ENCODE data around the gene IQSEC1. TPM values are rescaled to one million over a fixed set of nuclear protein-coding genes. Genes with fewer than 3 reads are reported as not detected.

The IQSEC1 gene
- polyA plus RNA-seq, 1 experiment, result 4.8 TPM

- ChIA-PET CTCF (interaction anchor here (0.7 to 5.3 kb wide), 34 partner anchors 8 to 756 kb away, joined by 3 to 58 read pairs (median 6); partner anchors contain the start of genes RPL32 and TSEN2), POLR2A (no interaction called here)
- H3K4me3 ChIP-seq (ENCODE audit: low read depth, low read length), result no peak overlapping the region
- no peaks in the 10 kb centered on the region for H3K36me3 ChIP-seq (ENCODE audit: control insufficient read depth, insufficient read depth, low read length)
- H3K27me3 ChIP-seq (ENCODE audit: control insufficient read depth, insufficient read depth, low read length), result no peaks in the 10 kb centered on the region; the same call in 1 of the 2 replicates
- no peak for DNase-seq (ENCODE audit: low read depth)
- TF ChIP-seq CTCF (IDR thresholded peaks at IDR 0.05; ENCODE audit: insufficient read depth, low read depth, low read length), result peak; percentile 87
These were observed 181.0 kb downstream of the IQSEC1 start for GRCh38 chr3:12891985-12892839.

- Histone ChIP-seq H3K27me3 (ENCODE audit: control insufficient read depth, insufficient read depth, low read length) (peaks cover 3% of the 10 kb centered on the region), H3K4me3 (ENCODE audit: low read depth, low read length) (no peak overlapping the region), H3K36me3 (ENCODE audit: control insufficient read depth, insufficient read depth, low read length) (no peaks in the 10 kb centered on the region)
- TF ChIP-seq CTCF (IDR thresholded peaks at IDR 0.05; ENCODE audit: insufficient read depth, low read depth, low read length), result no peak
- ChIA-PET CTCF (interaction anchor here (0.5 to 5.3 kb wide), 37 partner anchors 8 to 756 kb away, joined by 3 to 58 read pairs (median 5); partner anchors contain the start of genes CAND2, RPL32 and TSEN2), POLR2A (no interaction called here)
- DNase-seq (ENCODE audit: low read depth), result no peak
These were observed 181.7 kb downstream of the IQSEC1 start for GRCh38 chr3:12891391-12891984.

GRCh38 chr3:12890610-12891390 is 182.4 kb downstream of the IQSEC1 start:
- TF ChIP-seq CTCF (IDR thresholded peaks at IDR 0.05; ENCODE audit: insufficient read depth, low read depth, low read length), result no peak
- Histone ChIP-seq H3K27me3 (ENCODE audit: control insufficient read depth, insufficient read depth, low read length) (peaks cover 5% of the 10 kb centered on the region), H3K36me3 (ENCODE audit: control insufficient read depth, insufficient read depth, low read length) (no peaks in the 10 kb centered on the region), H3K4me3 (ENCODE audit: low read depth, low read length) (no peak overlapping the region)
- POLR2A ChIA-PET, result no interaction called here
- CTCF ChIA-PET, result interaction anchor here (0.5 to 5.3 kb wide), 23 partner anchors 11 to 755 kb away, joined by 3 to 58 read pairs (median 7); partner anchors contain the start of genes CAND2, RPL32 and TSEN2
- no peak for DNase-seq (ENCODE audit: low read depth)

GRCh38 chr3:12886736-12887135 is 186.5 kb downstream of the IQSEC1 start:
- H3K27me3 ChIP-seq (ENCODE audit: control insufficient read depth, insufficient read depth, low read length), result peaks cover 6% of the 10 kb centered on the region
- no peak for DNase-seq (ENCODE audit: low read depth)
- CTCF ChIA-PET, result interaction anchor here (0.8 to 1.6 kb wide), 3 partner anchors 9 to 102 kb away, joined by 3 to 5 read pairs (median 3); no protein-coding TSS in a partner anchor
- POLR2A ChIA-PET, result no interaction called here
- H3K36me3 ChIP-seq (ENCODE audit: control insufficient read depth, insufficient read depth, low read length), result no peaks in the 10 kb centered on the region
- H3K4me3 ChIP-seq (ENCODE audit: low read depth, low read length), result no peak overlapping the region
- TF ChIP-seq CTCF (IDR thresholded peaks at IDR 0.05; ENCODE audit: insufficient read depth, low read depth, low read length), result no peak

All from BJ (cell line).